GM18907 (cell line): ENCODE measurements around the gene TULP4.

ENCODE experiments used
- ATAC-seq: cut with Tn5 transposase; IDR thresholded peaks from one replicate; pipeline ENCODE4 v1.9.1; 2021; ENCODE audit warnings: mild to moderate bottlenecking, moderate library complexity; ENCODE audit not compliant: unreplicated experiment

TULP4 gene

DNA sequence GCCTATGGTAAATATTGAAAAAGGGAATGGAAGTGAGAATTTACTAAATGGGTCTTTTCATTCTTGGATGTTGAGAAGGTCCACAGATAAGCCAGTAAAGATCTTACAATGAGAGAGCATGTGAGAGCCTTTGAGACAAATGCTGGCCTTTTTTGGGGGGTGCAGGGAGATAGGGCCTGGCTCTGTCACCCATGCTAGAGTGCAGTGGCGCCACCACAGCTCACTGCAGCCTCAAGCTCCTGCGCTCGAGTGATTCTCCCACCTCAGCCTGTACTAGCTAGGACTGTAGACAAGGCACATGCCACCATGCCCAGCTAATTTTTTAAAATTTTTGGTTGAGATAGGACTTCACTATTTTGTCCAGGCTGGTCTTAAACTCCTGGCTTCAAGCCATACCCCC is 184.4 kb downstream of the TULP4 start:
- ATAC-seq: no peak

GRCh38 chr6:158497620-158498019 is 185.4 kb downstream of the TULP4 start:
- no peak for ATAC-seq

DNA sequence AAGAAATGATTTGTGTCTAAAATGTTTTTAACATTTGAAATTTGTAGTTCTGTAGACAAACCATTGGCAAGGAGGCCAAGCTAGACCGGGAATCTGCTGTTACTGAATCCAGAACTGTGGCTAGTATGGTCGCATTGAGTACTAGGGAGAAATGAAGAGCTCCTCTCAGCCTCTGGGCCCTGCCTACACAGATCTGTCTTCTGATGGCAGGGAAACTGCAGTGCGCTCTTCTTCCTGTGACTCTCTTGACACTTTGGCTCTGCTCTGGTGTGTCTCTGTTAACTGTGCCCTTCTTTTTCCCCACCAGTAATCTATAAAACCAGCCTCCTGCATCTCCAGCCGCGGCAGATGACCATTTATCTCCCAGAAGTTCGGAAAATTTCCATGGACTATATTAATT is 186.1 kb downstream of the TULP4 start:
- ATAC-seq: no peak

DNA sequence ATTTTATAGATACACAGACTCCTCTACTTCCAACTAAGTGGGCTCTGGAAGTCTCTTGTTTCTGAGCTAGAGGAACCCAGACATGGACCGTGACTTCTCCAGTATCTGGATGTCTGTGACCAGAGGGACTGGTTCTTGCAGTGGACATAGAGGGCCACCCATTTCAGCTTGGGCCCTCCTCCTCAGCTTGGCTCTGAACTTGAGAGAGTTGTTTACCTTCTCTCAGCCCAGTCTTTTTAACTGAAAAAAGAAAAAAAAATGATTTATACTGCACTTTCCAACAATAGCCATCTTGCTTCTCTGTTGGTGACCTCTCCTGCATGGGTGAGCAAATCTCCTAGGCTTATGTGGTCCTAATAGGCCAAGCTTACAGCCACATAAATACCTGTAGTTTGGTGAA is 187.3 kb downstream of the TULP4 start:
- ATAC-seq: no peak

DNA sequence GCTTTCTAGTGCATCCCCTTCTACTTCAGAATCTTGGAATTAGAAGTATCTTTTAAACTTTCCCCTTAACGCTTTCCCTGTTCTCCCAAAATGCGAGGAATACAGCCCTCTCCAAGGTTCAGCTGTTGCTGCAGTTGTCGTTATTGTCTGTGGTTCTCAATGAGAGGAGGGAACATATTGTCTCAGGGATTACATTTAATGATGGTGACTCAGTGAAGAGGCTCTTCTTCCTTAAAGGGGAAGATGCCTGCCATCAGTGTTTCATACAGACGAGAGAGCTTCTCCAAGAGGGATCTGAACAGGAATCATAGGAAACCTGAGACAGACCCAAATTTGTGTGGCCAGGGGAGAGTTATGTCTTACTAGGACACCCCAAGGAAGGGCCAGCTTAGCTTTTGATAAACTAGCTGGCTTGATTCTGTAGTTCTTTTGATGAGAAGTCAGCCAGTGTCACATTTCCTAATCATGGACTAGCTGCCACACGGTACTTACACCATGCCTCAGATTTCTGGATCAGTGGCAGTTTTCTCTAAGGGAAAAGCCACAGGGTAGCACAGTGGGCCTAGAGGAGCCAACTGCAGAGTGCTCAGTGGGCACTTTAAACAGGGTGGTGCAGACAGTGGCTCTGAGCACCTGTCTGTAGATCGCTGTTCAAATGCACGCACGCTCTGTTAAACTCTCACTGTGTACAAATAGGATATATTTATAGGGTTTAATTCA is 187.9 kb downstream of the TULP4 start:
- ATAC-seq: no peak

- no peak for ATAC-seq
Measured at GRCh38 chr6:158501360-158502262, 189.3 kb downstream of the TULP4 start.

GRCh38 chr6:158502263-158502950 is 190.1 kb downstream of the TULP4 start:
- ATAC-seq: no peak

- ATAC-seq: no peak
Measured at GRCh38 chr6:158503222-158503621, 191.0 kb downstream of the TULP4 start.

DNA sequence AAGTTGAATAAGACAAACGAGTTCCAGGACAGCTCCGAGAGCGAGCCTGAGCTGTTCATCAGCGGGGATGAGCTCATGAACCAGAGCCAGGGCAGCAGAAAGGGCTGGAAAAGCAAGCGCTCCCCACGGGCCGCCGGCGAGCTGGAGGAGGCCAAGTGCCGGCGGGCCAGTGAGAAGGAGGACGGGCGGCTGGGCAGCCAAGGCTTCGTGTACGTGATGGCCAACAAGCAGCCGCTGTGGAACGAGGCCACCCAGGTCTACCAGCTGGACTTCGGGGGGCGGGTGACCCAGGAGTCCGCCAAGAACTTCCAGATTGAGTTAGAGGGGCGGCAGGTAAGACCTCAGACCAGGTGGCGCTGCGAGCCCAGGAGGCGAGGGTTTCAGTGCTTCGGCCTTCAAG is 191.6 kb downstream of the TULP4 start:
- no peak for ATAC-seq

- ATAC-seq: no peak
Measured at GRCh38 chr6:158505194-158505593, 192.9 kb downstream of the TULP4 start.

GRCh38 chr6:158506601-158507000 is 194.3 kb downstream of the TULP4 start:
- no peak for ATAC-seq

GRCh38 chr6:158507174-158507573 is 194.9 kb downstream of the TULP4 start:
- ATAC-seq: no peak

DNA sequence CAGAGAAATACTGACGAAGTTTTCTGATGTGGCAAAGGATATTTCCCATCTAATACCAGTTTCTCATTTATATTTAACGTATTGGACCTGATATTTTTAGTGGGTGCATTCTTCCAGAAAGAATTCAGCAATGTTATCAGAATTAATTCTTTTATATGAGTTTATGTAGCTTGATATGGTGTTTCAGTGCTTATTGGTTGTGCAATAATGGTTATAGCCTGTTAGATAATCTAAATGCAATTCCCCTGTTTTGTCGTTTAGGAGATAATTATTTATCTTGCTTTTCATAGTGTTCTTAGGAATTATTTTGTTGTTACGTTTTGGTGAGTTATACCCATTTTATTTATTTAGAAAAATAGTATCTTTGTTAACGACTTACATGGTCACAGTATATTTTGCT is 196.2 kb downstream of the TULP4 start:
- ATAC-seq: no peak

DNA sequence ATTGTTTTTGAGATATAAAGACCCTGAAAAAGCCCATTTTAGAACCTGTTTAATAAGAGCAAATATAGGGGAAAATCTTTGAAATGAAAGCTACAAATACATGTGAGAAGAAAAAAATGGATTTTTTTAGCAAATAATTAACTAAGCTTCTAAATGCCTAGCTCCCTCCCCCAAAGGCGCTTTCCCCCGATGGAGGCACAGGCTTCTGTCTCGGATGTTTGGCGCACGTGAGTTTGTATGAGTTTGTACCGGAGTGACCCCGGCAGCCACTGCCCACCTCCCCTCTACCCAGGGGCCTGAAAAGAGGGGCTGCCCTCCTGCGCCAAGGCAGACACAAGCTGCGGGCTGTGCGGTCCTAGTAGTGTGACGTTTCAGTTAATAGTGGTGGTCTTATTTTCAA is 197.2 kb downstream of the TULP4 start:
- ATAC-seq: no peak

GRCh38 chr6:158512809-158513208 is 200.5 kb downstream of the TULP4 start:
- ATAC-seq: no peak

GRCh38 chr6:158514176-158514575 is 201.9 kb downstream of the TULP4 start:
- no peak for ATAC-seq

GRCh38 chr6:158514991-158515390 is 202.7 kb downstream of the TULP4 start:
- no peak for ATAC-seq

DNA sequence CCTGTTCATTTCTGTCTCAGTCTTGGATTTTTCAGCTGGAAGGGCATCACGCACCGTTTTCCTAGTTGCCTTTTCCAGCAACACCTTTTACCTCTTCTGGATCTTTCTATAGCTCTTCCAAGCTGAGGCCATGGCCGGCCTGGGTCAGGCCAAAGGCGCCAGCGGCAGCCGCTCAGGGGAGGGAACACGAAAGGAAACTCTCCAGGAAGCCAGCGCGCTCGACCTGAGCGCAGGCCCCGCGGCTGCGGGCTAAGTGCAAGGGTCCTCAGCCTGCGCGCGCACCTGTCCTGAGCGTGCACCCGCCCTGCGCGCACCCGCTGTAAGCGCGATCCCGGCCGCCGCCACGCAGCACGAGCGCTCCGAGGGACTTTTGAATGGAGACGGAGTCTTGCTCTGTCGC is 203.8 kb downstream of the TULP4 start:
- no peak for ATAC-seq

GRCh38 chr6:158517038-158517437 is 204.8 kb downstream of the TULP4 start:
- no peak for ATAC-seq

DNA sequence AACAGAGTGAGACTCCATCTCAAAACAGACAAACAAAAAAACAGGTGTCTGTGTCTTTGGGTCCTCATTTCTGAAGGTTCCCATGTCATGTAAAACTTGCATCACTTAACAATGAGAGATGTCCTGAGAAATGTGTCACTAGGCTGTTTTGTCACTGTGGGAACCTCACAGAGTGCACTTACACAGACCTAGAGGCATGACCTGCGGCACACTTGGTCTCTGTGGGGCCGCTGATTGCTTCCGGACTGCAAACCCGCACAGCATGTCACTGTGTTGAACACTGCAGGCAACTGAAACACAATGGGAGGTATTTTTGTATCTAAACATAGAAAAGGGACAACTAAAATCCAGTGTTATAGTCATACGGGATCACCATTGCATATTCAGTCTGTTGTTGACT is 205.3 kb downstream of the TULP4 start:
- peak; percentile 56 for ATAC-seq
